ENCODE measurements around the gene DBF4B.
"Not testable (repeated sequence)": the region's sequence is repeated elsewhere in the genome, so short reads cannot be mapped to it uniquely, and the experiment has no call there.

Gene DBF4B

GRCh38 chr17:44708401-44709263 is at the start of gene DBF4B:
DBF4B (plus strand) TSS chr17:44708665; CDS start chr17:44708821, 156 bp downstream.
- peak; percentile 81 for DNase-seq

GRCh38 chr17:44661835-44662234 is 46.6 kb upstream of the DBF4B start:
- no peak for DNase-seq

- DNase-seq: no peak
Measured at GRCh38 chr17:44663095-44663494, 45.4 kb upstream of the DBF4B start.

- no peak for DNase-seq
Measured at GRCh38 chr17:44664867-44665266, 43.6 kb upstream of the DBF4B start.

GRCh38 chr17:44666006-44666405 is 42.5 kb upstream of the DBF4B start:
- no peak for DNase-seq

- DNase-seq: peak; percentile 6
Measured at GRCh38 chr17:44672479-44673093, 35.9 kb upstream of the DBF4B start.

GRCh38 chr17:44673893-44674292 is 34.6 kb upstream of the DBF4B start:
- no peak for DNase-seq

- DNase-seq: no peak
Measured at GRCh38 chr17:44677136-44677535, 31.3 kb upstream of the DBF4B start.

GRCh38 chr17:44683303-44683702 is 25.2 kb upstream of the DBF4B start:
- not testable (repeated sequence) for DNase-seq

- DNase-seq: no peak
Measured at GRCh38 chr17:44687756-44688155, 20.7 kb upstream of the DBF4B start.

- no peak for DNase-seq
Measured at GRCh38 chr17:44688200-44688599, 20.3 kb upstream of the DBF4B start.

GRCh38 chr17:44688675-44689476 is 19.6 kb upstream of the DBF4B start:
- DNase-seq: no peak

GRCh38 chr17:44689477-44690217 is 18.8 kb upstream of the DBF4B start, which contains the start of gene CCDC43:
CCDC43 (minus strand) TSS chr17:44689776; CDS start chr17:44689753, 23 bp downstream.
- peak; percentile 82 for DNase-seq

- not testable (repeated sequence) for DNase-seq
Measured at GRCh38 chr17:44690746-44691306, 17.6 kb upstream of the DBF4B start.

GRCh38 chr17:44693609-44694008 is 14.9 kb upstream of the DBF4B start:
- DNase-seq: no peak

GRCh38 chr17:44700288-44700687 is 8.2 kb upstream of the DBF4B start:
- not testable (repeated sequence) for DNase-seq

GRCh38 chr17:44707755-44708400 is 587 bp upstream of the DBF4B start:
- no peak for DNase-seq

- DNase-seq: no peak
Measured at GRCh38 chr17:44719444-44719843, 11.0 kb downstream of the DBF4B start.

GRCh38 chr17:44722254-44722653 is 13.8 kb downstream of the DBF4B start:
- no peak for DNase-seq

- not testable (repeated sequence) for DNase-seq
Measured at GRCh38 chr17:44726121-44726520, 17.7 kb downstream of the DBF4B start.

GRCh38 chr17:44733753-44734152 is 25.3 kb downstream of the DBF4B start:
- no peak for DNase-seq

- no peak for DNase-seq
Measured at GRCh38 chr17:44734272-44734671, 25.8 kb downstream of the DBF4B start.
